Measurements from ENCODE around the gene RDH16. TPM values are rescaled to one million over a fixed set of nuclear protein-coding genes. Genes with fewer than 3 reads are reported as not detected.

RDH16 gene
- total and polyA plus RNA-seq, 2 donors (not counting 1 experiment from before 2014, with no cell fraction given), result 1.1 to 1.5 TPM

DNA sequence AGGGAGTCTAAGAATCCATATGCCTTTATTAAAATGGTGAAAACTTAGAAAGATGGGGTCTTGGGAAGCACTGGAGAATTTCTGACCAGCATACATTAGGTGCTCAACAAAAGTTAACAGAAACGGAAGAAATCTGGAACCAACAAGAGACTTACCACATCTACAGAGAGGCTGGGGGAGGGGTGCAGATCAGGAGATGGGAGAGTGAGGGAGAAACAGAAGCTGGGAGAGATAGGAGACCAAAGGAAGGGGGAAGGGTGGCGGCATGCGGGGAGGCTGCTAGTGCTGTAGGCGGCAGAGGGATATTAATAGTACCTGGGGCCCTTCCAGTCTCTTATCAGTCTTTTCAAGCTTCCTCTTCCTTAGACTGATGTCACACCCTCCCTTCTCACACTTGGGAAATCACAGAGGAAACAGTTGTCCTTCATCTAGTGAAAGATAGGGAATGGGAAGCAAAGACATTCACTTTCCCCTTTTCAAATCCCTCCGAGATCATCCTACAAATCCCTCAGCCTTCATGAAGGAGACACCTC, 30.9 kb upstream of the RDH16 start:
- intact Hi-C loops (cut with micrococcal nuclease), result loop anchor here (5.0 kb wide), 1 partner anchor 476 kb away; no protein-coding TSS in a partner anchor
- no peak for DNase-seq

DNA sequence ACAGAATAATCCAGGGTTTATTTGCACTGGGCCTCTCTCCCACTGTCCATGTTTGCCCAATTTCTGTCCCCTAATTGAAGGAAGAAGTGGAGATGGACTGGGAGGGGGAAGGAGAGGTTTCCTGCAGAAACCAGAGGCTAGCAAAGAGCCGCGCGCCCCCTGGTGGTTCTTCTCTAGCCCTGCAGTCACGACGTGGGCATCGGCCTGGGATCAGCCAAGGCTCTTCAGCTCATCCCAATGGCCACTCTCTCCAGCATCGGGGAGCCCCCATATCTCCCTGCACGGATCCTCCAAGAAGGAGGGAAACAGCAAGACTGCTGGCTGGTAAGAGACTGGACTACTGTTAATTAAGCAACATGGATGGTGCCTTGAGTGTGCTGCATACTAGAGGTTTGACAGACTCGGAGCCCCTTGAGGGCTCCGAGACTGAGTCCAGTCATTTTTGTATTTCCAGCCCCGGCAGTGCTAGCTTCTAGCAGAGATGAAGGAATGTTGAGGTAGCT, 30.2 kb upstream of the RDH16 start:
- 4% methylated on average over 7 of the region's 11 CpGs for WGBS (ENCODE audit: insufficient coverage)
- Histone ChIP-seq H3K4me3 (ENCODE audit: control extremely low read depth in 1 of 5, extremely low read depth in 1 of 5, insufficient read depth in 1 of 5, low read depth in 2 of 5, low read length in 4 of 5) (no peak overlapping the region), H3K36me3 (replicated peaks in 1 of 2; ENCODE audit: control extremely low read depth in 1 of 2, control insufficient read depth in 1 of 2, extremely low read depth in 1 of 2, insufficient read depth in 2 of 2, low read length in 1 of 2) (no peaks in the 10 kb centered on the region), H2AFZ (ENCODE audit: insufficient read depth, low read depth, low read length, poor library complexity, severe bottlenecking) (peak overlapping the region; percentile 64), H3K4me1 (ENCODE audit: control insufficient read depth in 2 of 2, insufficient read depth in 2 of 2, low read length in 2 of 2) (peaks cover 0 to 8% of the 10 kb centered on the region in 2 donors), H3K79me2 (ENCODE audit: control insufficient read depth, insufficient read depth, low read length) (no peaks in the 10 kb centered on the region), H3K9me3 (ENCODE audit: control extremely low read depth in 1 of 3, control insufficient read depth in 2 of 3, insufficient read depth in 1 of 3, low read length in 2 of 3) (no peaks in the 10 kb centered on the region), H3K27ac (ENCODE audit: low read length in 2 of 2) (no peak overlapping the region), H3K9ac (ENCODE audit: low read length) (no peak overlapping the region), H4K20me1 (ENCODE audit: control insufficient read depth, insufficient read depth, low read length, poor library complexity, severe bottlenecking) (no peaks in the 10 kb centered on the region), H3K4me2 (replicated peaks; ENCODE audit: low read depth, low read length, poor library complexity, severe bottlenecking) (peak overlapping the region; percentile 47), H3K27me3 (replicated peaks in 1 of 4; ENCODE audit: control extremely low read depth in 1 of 4, control insufficient read depth in 3 of 4, insufficient read depth in 4 of 4, low read length in 3 of 4) (peaks cover 0 to 8% (median 2%) of the 10 kb centered on the region in 4 experiments)
- ChIA-PET POLR2A (no interaction called here), CTCF (interaction anchor here (1.0 to 4.9 kb wide), 11 partner anchors 9 to 475 kb away, joined by 3 to 152 read pairs (median 7); partner anchors contain the start of genes HSD17B6, PRIM1, RBMS2 and ZBTB39)
- Mint-ChIP-seq H3K27ac (no peak overlapping the region), H3K4me3 (peak overlapping the region; percentile 52), H3K9me3 (ENCODE audit: insufficient read depth) (no peaks in the 10 kb centered on the region), H3K27me3 (no peaks in the 10 kb centered on the region), H3K4me1 (peaks cover 4% of the 10 kb centered on the region)
- intact Hi-C loops (cut with micrococcal nuclease), result loop anchor here (5.0 kb wide), 1 partner anchor 475 kb away; no protein-coding TSS in a partner anchor
- TF ChIP-seq EZH2 (IDR thresholded peaks at IDR 0.05; ENCODE audit: borderline replicate concordance, insufficient read depth, low read depth, low read length, poor library complexity, severe bottlenecking), result no peak
- TF ChIP-seq, protein P1, sequence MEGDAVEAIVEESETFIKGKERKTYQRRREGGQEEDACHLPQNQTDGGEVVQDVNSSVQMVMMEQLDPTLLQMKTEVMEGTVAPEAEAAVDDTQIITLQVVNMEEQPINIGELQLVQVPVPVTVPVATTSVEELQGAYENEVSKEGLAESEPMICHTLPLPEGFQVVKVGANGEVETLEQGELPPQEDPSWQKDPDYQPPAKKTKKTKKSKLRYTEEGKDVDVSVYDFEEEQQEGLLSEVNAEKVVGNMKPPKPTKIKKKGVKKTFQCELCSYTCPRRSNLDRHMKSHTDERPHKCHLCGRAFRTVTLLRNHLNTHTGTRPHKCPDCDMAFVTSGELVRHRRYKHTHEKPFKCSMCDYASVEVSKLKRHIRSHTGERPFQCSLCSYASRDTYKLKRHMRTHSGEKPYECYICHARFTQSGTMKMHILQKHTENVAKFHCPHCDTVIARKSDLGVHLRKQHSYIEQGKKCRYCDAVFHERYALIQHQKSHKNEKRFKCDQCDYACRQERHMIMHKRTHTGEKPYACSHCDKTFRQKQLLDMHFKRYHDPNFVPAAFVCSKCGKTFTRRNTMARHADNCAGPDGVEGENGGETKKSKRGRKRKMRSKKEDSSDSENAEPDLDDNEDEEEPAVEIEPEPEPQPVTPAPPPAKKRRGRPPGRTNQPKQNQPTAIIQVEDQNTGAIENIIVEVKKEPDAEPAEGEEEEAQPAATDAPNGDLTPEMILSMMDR (IDR thresholded peaks at IDR 0.05), result peak; percentile 97
- ATAC-seq (ENCODE audit: low read depth), result peak; percentile 80
- DNase-seq, result peak; percentile 79

More for the DNA sequence above, 30.9 kb upstream of the RDH16 start:
- Mint-ChIP-seq H3K27ac (no peak overlapping the region), H3K4me3 (no peak overlapping the region), H3K9me3 (ENCODE audit: insufficient read depth) (no peaks in the 10 kb centered on the region), H3K4me1 (peaks cover 4% of the 10 kb centered on the region), H3K27me3 (no peaks in the 10 kb centered on the region)
- TF ChIP-seq, protein P1 (IDR thresholded peaks at IDR 0.05), result no peak
- no peak for TF ChIP-seq EZH2 (IDR thresholded peaks at IDR 0.05; ENCODE audit: borderline replicate concordance, insufficient read depth, low read depth, low read length, poor library complexity, severe bottlenecking)
- 40% methylated on average over 1 of the region's 5 CpGs for WGBS (ENCODE audit: insufficient coverage)
- Histone ChIP-seq H3K4me3 (ENCODE audit: control extremely low read depth in 1 of 5, extremely low read depth in 1 of 5, insufficient read depth in 1 of 5, low read depth in 2 of 5, low read length in 4 of 5) (no peak overlapping the region), H3K9me3 (ENCODE audit: control extremely low read depth in 1 of 3, control insufficient read depth in 2 of 3, insufficient read depth in 1 of 3, low read length in 2 of 3) (no peaks in the 10 kb centered on the region), H3K27ac (ENCODE audit: low read length in 2 of 2) (no peak overlapping the region), H3K27me3 (replicated peaks in 1 of 4; ENCODE audit: control extremely low read depth in 1 of 4, control insufficient read depth in 3 of 4, insufficient read depth in 4 of 4, low read length in 3 of 4) (peaks cover 0 to 8% (median 2%) of the 10 kb centered on the region in 4 experiments), H3K4me2 (replicated peaks; ENCODE audit: low read depth, low read length, poor library complexity, severe bottlenecking) (no peak overlapping the region), H2AFZ (ENCODE audit: insufficient read depth, low read depth, low read length, poor library complexity, severe bottlenecking) (no peak overlapping the region), H3K79me2 (ENCODE audit: control insufficient read depth, insufficient read depth, low read length) (no peaks in the 10 kb centered on the region), H3K4me1 (ENCODE audit: control insufficient read depth in 2 of 2, insufficient read depth in 2 of 2, low read length in 2 of 2) (peaks cover 0 to 8% of the 10 kb centered on the region in 2 donors), H3K36me3 (replicated peaks in 1 of 2; ENCODE audit: control extremely low read depth in 1 of 2, control insufficient read depth in 1 of 2, extremely low read depth in 1 of 2, insufficient read depth in 2 of 2, low read length in 1 of 2) (no peaks in the 10 kb centered on the region), H4K20me1 (ENCODE audit: control insufficient read depth, insufficient read depth, low read length, poor library complexity, severe bottlenecking) (no peaks in the 10 kb centered on the region), H3K9ac (ENCODE audit: low read length) (no peak overlapping the region)
- ChIA-PET CTCF (interaction anchor here (0.7 to 4.9 kb wide), 14 partner anchors 8 to 476 kb away, joined by 3 to 152 read pairs (median 4); partner anchors contain the start of genes HSD17B6, PRIM1, RBMS2 and ZBTB39), POLR2A (no interaction called here)
- no peak for ATAC-seq (ENCODE audit: low read depth)

Data from B cell (primary cell).